Adrenal gland (tissue), 12 donors: ENCODE measurements around the gene MYLK. TPM values are rescaled to one million over a fixed set of nuclear protein-coding genes. Genes with fewer than 3 reads are reported as not detected.

ENCODE experiments used
- DNase-seq, 7 donors: peaks; one replicate each; pipeline ENCODE4 v3.0.0-alpha.2; 2019 to 2020
- H3K27ac ChIP-seq, 5 donors: fragments of 200-600 bp; sonication (generic) in 4 of 5; 1 replicate in 3 of 5; 2 replicates in 2 of 5; pipeline versions ENCODE4 v1.5.1 to v1.8.0; 2016 to 2020; ENCODE audit warnings: mild to moderate bottlenecking in 1 of 5
- H3K27me3 ChIP-seq: fragments of 200-600 bp; 2 replicates; pipeline ENCODE4 v1.8.0; 2021
- H3K36me3 ChIP-seq, 2 donors: fragments of 200-600 bp; replicated peaks in 1 of 2; 1 replicate in 1 of 2; 2 replicates in 1 of 2; pipeline versions ENCODE4 v1.5.1 to v1.8.0; 2018 to 2022
- H3K4me1 ChIP-seq, 2 donors: fragments of 200-600 bp; replicated peaks in 1 of 2; 1 replicate in 1 of 2; 2 replicates in 1 of 2; pipeline versions ENCODE4 v1.5.1 to v1.8.0; 2018 to 2021
- H3K4me3 ChIP-seq, 4 donors: fragments of 200-600 bp; sonication (generic) in 3 of 4; one replicate each; pipeline ENCODE4 v1.5.1; 2016 to 2018
- H3K9me3 ChIP-seq, 3 donors: fragments of 200-600 bp; sonication (generic) in 1 of 3; replicated peaks in 1 of 3; 1 replicate in 2 of 3; 2 replicates in 1 of 3; pipeline versions ENCODE4 v1.5.1 to v1.8.0; 2016 to 2021
- CTCF ChIP-seq, 6 experiments: fragments of 450-650 bp in 4 of 6; fragments of 200-600 bp in 2 of 6; sonication (generic) in 1 of 6; IDR thresholded peaks; 1 replicate in 5 of 6; 2 replicates in 1 of 6; pipeline versions ENCODE4 v1.5.1 to v1.8.0; 2016 to 2021; ENCODE audit warnings: antibody characterized with exemption in 6 of 6, mild to moderate bottlenecking in 2 of 6, moderate library complexity in 1 of 6
- POLR2A ChIP-seq, 2 donors: fragments of 450-650 bp; IDR thresholded peaks; one replicate each; pipeline ENCODE4 v1.6.1; 2017; ENCODE audit warnings: antibody characterized with exemption in 2 of 2, mild to moderate bottlenecking in 2 of 2, moderate library complexity in 1 of 2
- WGBS, 4 donors: extraction: QIAGEN DNeasy Blood & Tissue Kit in 2 of 4; methylation state at CpG; one replicate each; pipeline versions ENCODE4 v1.1.5 to v1.1.7; 2013 to 2017; 5-methylcytosine and 5-hydroxymethylcytosine counted together
- intact Hi-C, 2 donors: fragments of 100-400 bp; cut with DNase I; formaldehyde crosslinking; loops; one replicate each; pipeline versions ENCODE4 v1.14.1 to v1.15.0; 2022 to 2023
- polyA plus RNA-seq, 3 donors: library from polyadenylated mRNA; stranded (reverse); fragments of 200-250 nt in 2 of 3; fragments of 350-450 nt in 1 of 3; fragmentation: Illumina TruSeq in 1 of 3; extraction: RNeasy Lipid Tissue Mini Kit (QIAGEN cat#74804) in 1 of 3; gene quantifications; one replicate each; pipeline ENCODE4 v1.2.3, GENCODE V29; 2013 to 2014
- total RNA-seq, 9 donors: library from RNA; depleted of rRNA in 4 of 9; stranded (reverse); fragments of >200 nt in 4 of 9; fragments of 120-200 nt in 1 of 9; fragmentation: NEBNext Ultra II Directional in 1 of 9; extraction: Animal tissue kit (Norgen Biotek cat#: 25700) in 1 of 9; gene quantifications; one replicate each; pipeline versions ENCODE4 v1.1.0 to v1.2.4, GENCODE V29; 2013 to 2023
- donor health status: healthy with polysubstance abuse.
- donor health status: Bipolar disorder and iron deficiency.
- donor health status: DM: yes; HTN: yes; CAD: no.
- donor health status: DM: no; HTN: no; CAD: no.
- donor health status: DM: no; HTN: no; CAD: no.
- donor health status: DM: yes; HTN: yes; CAD: no.

MYLK gene
- total and polyA plus RNA-seq, 12 donors, result 13.3 to 124 (median 53.8) TPM

GRCh38 chr3:123622766-123623165 lies 261.4 kb downstream of the MYLK start:
- TF ChIP-seq POLR2A (IDR thresholded peaks at IDR 0.05) (no peak), CTCF (IDR thresholded peaks at IDR 0.05) (no peak)
- Histone ChIP-seq H3K4me3 (no peak overlapping the region), H3K36me3 (peaks cover 0 to 7% of the 10 kb centered on the region in 2 donors), H3K27ac (no peak overlapping the region), H3K9me3 (no peaks in the 10 kb centered on the region), H3K4me1 (peaks cover 7 to 10% of the 10 kb centered on the region in 2 donors), H3K27me3 (no peaks in the 10 kb centered on the region)
- no peak for DNase-seq
- WGBS, 4 donors, result 83 to 90% (median 85%) methylated on average over 2 of the region's 2 CpGs
- intact Hi-C loops, result no loop called here

GRCh38 chr3:123621850-123622189 lies 262.3 kb downstream of the MYLK start:
- H3K4me1 ChIP-seq, result peaks cover 7 to 14% of the 10 kb centered on the region in 2 donors
- WGBS, 4 donors, result 88 to 94% (median 90%) methylated on average over 7 of the region's 7 CpGs
- no peaks in the 10 kb centered on the region for H3K9me3 ChIP-seq
- H3K27ac ChIP-seq, result peak overlapping the region in 1 of 5 donors; percentile 54
- H3K36me3 ChIP-seq, result peaks cover 0 to under 1% of the 10 kb centered on the region in 2 donors
- intact Hi-C loops, result no loop called here
- no peaks in the 10 kb centered on the region for H3K27me3 ChIP-seq
- no peak overlapping the region for H3K4me3 ChIP-seq
- DNase-seq, result no peak
- TF ChIP-seq CTCF (IDR thresholded peaks at IDR 0.05) (no peak), POLR2A (IDR thresholded peaks at IDR 0.05) (no peak)

- Histone ChIP-seq H3K36me3 (no peaks in the 10 kb centered on the region), H3K4me3 (no peak overlapping the region), H3K9me3 (no peaks in the 10 kb centered on the region), H3K4me1 (peaks cover 7 to 14% of the 10 kb centered on the region in 2 donors), H3K27ac (peak overlapping the region in 2 of 5 donors; percentile 2 to 54), H3K27me3 (no peaks in the 10 kb centered on the region)
- no peak for DNase-seq
- TF ChIP-seq CTCF (IDR thresholded peaks at IDR 0.05) (no peak), POLR2A (IDR thresholded peaks at IDR 0.05) (no peak)
- 81 to 86% (median 83%) methylated on average over 7 of the region's 7 CpGs for WGBS, 4 donors
- intact Hi-C loops, result no loop called here
These were observed 262.8 kb downstream of the MYLK start for GRCh38 chr3:123621186-123621849.

GRCh38 chr3:123620343-123620742 lies 263.8 kb downstream of the MYLK start:
- peaks cover 7 to 14% of the 10 kb centered on the region in 2 donors for H3K4me1 ChIP-seq
- TF ChIP-seq POLR2A (IDR thresholded peaks at IDR 0.05) (no peak), CTCF (IDR thresholded peaks at IDR 0.05) (no peak)
- intact Hi-C loops, result no loop called here

More at GRCh38 chr3:123620343-123620742, 263.8 kb downstream of the MYLK start:
- Histone ChIP-seq H3K4me3 (no peak overlapping the region), H3K27me3 (no peaks in the 10 kb centered on the region), H3K9me3 (no peaks in the 10 kb centered on the region), H3K36me3 (no peaks in the 10 kb centered on the region), H3K27ac (peak overlapping the region in 3 of 5 donors; percentile 4 to 81 (median 19))
- peak in 1 of 7 donors; percentile 64 for DNase-seq
- 57 to 79% (median 76%) methylated on average over 7 to 8 of the region's 8 CpGs for WGBS, 4 donors
